GM10266 (cell line): ENCODE data around the gene ALB.

Experiments used
- DNase-seq: peaks from one replicate; pipeline ENCODE4 v3.0.0; 2012; ENCODE audit errors: extremely low spot score
- TF ChIP-seq, protein P1 (sequence below): IDR thresholded peaks from 2 replicates; pipeline ENCODE4 v1.5.1; 2012; ENCODE audit warnings: mild to moderate bottlenecking, low read depth; ENCODE audit not compliant: control insufficient read depth, insufficient read depth; ENCODE audit errors: missing control alignments

ALB gene

DNA sequence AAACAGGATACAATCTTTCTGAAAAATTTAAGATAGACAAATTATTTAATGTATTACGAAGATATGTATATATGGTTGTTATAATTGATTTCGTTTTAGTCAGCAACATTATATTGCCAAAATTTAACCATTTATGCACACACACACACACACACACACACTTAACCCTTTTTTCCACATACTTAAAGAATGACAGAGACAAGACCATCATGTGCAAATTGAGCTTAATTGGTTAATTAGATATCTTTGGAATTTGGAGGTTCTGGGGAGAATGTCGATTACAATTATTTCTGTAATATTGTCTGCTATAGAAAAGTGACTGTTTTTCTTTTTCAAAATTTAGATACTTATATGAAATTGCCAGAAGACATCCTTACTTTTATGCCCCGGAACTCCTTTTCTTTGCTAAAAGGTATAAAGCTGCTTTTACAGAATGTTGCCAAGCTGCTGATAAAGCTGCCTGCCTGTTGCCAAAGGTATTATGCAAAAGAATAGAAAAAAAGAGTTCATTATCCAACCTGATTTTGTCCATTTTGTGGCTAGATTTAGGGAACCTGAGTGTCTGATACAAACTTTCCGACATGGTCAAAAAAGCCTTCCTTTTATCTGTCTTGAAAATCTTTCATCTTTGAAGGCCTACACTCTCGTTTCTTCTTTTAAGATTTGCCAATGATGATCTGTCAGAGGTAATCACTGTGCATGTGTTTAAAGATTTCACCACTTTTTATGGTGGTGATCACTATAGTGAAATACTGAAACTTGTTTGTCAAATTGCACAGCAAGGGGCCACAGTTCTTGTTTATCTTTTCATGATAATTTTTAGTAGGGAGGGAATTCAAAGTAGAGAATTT is 5.2 kb downstream of the ALB start:
- DNase-seq, result no peak
- TF ChIP-seq, protein P1, sequence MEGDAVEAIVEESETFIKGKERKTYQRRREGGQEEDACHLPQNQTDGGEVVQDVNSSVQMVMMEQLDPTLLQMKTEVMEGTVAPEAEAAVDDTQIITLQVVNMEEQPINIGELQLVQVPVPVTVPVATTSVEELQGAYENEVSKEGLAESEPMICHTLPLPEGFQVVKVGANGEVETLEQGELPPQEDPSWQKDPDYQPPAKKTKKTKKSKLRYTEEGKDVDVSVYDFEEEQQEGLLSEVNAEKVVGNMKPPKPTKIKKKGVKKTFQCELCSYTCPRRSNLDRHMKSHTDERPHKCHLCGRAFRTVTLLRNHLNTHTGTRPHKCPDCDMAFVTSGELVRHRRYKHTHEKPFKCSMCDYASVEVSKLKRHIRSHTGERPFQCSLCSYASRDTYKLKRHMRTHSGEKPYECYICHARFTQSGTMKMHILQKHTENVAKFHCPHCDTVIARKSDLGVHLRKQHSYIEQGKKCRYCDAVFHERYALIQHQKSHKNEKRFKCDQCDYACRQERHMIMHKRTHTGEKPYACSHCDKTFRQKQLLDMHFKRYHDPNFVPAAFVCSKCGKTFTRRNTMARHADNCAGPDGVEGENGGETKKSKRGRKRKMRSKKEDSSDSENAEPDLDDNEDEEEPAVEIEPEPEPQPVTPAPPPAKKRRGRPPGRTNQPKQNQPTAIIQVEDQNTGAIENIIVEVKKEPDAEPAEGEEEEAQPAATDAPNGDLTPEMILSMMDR, result no peak

DNA sequence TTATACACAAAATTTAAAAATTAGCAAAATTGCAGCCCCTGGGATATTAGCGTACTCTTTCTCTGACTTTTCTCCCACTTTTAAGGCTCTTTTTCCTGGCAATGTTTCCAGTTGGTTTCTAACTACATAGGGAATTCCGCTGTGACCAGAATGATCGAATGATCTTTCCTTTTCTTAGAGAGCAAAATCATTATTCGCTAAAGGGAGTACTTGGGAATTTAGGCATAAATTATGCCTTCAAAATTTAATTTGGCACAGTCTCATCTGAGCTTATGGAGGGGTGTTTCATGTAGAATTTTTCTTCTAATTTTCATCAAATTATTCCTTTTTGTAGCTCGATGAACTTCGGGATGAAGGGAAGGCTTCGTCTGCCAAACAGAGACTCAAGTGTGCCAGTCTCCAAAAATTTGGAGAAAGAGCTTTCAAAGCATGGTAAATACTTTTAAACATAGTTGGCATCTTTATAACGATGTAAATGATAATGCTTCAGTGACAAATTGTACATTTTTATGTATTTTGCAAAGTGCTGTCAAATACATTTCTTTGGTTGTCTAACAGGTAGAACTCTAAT is 6.0 kb downstream of the ALB start:
- TF ChIP-seq, protein P1, result no peak
- no peak for DNase-seq

DNA sequence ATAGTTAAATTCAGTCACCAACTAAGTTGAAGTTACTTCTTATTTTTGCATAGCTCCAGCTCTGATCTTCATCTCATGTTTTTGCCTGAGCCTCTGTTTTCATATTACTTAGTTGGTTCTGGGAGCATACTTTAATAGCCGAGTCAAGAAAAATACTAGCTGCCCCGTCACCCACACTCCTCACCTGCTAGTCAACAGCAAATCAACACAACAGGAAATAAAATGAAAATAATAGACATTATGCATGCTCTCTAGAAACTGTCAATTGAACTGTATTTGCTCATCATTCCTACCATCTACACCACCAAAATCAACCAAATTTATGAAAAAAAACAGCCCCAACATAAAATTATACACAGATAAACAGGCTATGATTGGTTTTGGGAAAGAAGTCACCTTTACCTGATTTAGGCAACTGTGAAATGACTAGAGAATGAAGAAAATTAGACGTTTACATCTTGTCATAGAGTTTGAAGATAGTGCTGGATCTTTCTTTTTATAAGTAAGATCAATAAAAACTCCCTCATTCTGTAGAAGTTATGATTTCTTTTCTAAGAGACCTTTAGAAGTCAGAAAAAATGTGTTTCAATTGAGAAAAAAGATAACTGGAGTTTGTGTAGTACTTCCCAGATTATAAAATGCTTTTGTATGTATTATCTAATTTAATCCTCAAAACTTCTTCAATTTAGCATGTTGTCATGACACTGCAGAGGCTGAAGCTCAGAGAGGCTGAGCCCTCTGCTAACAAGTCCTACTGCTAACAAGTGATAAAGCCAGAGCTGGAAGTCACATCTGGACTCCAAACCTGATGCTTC is 7.0 kb downstream of the ALB start:
- DNase-seq, result no peak
- TF ChIP-seq, protein P1, result no peak

DNA sequence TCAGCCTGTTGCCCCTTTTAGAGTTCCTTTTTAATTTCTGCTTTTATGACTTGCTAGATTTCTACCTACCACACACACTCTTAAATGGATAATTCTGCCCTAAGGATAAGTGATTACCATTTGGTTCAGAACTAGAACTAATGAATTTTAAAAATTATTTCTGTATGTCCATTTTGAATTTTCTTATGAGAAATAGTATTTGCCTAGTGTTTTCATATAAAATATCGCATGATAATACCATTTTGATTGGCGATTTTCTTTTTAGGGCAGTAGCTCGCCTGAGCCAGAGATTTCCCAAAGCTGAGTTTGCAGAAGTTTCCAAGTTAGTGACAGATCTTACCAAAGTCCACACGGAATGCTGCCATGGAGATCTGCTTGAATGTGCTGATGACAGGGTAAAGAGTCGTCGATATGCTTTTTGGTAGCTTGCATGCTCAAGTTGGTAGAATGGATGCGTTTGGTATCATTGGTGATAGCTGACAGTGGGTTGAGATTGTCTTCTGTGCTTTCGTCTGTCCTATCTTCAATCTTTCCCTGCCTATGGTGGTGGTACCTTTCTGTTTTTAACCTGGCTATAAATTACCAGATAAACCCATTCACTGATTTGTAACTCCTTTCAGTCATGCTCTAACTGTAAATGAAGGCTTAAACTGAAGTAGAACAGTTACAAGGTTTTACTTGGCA is 7.8 kb downstream of the ALB start:
- DNase-seq, result no peak
- TF ChIP-seq, protein P1, result no peak

DNA sequence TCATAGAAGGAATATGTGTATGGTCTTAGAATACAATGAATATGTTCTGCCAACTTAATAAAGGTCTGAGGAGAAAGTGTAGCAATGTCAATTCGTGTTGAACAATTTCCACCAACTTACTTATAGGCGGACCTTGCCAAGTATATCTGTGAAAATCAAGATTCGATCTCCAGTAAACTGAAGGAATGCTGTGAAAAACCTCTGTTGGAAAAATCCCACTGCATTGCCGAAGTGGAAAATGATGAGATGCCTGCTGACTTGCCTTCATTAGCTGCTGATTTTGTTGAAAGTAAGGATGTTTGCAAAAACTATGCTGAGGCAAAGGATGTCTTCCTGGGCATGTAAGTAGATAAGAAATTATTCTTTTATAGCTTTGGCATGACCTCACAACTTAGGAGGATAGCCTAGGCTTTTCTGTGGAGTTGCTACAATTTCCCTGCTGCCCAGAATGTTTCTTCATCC is 9.2 kb downstream of the ALB start:
- TF ChIP-seq, protein P1, result no peak
- no peak for DNase-seq

DNA sequence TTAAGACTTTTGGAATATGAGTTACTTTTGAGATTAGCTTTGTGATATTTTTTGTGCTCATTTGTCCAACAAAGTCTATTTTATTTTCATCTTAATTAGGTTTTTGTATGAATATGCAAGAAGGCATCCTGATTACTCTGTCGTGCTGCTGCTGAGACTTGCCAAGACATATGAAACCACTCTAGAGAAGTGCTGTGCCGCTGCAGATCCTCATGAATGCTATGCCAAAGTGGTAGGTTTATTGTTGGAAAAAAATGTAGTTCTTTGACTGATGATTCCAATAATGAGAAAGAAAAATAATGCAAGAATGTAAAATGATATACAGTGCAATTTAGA is 10.8 kb downstream of the ALB start:
- TF ChIP-seq, protein P1, result no peak
- no peak for DNase-seq

DNA sequence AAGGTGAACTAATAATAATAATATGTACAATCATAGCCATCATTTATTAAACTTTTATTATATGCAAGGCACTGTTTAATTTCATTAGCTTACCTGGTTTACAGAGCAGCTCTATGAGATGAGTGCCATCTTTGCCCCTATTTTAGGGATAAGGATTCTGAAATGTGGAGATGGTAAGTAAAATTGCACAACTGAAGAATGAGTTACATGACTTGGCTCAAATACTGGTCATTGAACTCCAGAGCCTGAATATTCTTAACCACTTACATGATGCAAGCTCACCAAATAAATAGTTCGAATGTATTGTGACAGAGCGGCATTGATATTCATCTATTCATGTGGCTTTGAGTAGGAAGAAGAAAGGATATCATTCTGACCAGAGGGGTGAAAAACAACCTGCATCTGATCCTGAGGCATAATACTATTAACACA is 11.7 kb downstream of the ALB start:
- no peak for DNase-seq
- TF ChIP-seq, protein P1, result no peak
